Suprapubic skin (tissue), 4 donors: ENCODE measurements around the gene CALM1.

Experiments used
- CTCF ChIP-seq, 2 donors: fragments of 200-600 bp in 1 of 2; fragments of 450-650 bp in 1 of 2; sonication (generic) in 1 of 2; IDR thresholded peaks; one replicate each; pipeline ENCODE4 v1.5.1; 2016 to 2019; ENCODE audit warnings: antibody characterized with exemption in 2 of 2, mild to moderate bottlenecking in 1 of 2, moderate library complexity in 1 of 2
- POLR2A ChIP-seq, 2 donors: fragments of 450-650 bp; IDR thresholded peaks; one replicate each; pipeline ENCODE4 v1.6.1; 2017; ENCODE audit warnings: antibody characterized with exemption in 2 of 2, mild to moderate bottlenecking in 2 of 2, moderate library complexity in 2 of 2
- POLR2AphosphoS5 ChIP-seq, 3 donors: sonication (generic); formaldehyde crosslinking; IDR thresholded peaks; one replicate each; pipeline ENCODE4 v1.6.1; 2017; ENCODE audit warnings: antibody characterized with exemption in 3 of 3

GRCh38 chr14:90403065-90403464, 6.2 kb downstream of the CALM1 start:
- no peak for TF ChIP-seq CTCF (IDR thresholded peaks at IDR 0.05)
- no peak for TF ChIP-seq POLR2A (IDR thresholded peaks at IDR 0.05)
- TF ChIP-seq POLR2AphosphoS5 (IDR thresholded peaks at IDR 0.05): no peak
